Measurements from ENCODE around the gene CSTB.
"Not testable (repeated sequence)": the region's sequence is repeated elsewhere in the genome, so short reads cannot be mapped to it uniquely, and the experiment has no call there.

CSTB gene

DNA sequence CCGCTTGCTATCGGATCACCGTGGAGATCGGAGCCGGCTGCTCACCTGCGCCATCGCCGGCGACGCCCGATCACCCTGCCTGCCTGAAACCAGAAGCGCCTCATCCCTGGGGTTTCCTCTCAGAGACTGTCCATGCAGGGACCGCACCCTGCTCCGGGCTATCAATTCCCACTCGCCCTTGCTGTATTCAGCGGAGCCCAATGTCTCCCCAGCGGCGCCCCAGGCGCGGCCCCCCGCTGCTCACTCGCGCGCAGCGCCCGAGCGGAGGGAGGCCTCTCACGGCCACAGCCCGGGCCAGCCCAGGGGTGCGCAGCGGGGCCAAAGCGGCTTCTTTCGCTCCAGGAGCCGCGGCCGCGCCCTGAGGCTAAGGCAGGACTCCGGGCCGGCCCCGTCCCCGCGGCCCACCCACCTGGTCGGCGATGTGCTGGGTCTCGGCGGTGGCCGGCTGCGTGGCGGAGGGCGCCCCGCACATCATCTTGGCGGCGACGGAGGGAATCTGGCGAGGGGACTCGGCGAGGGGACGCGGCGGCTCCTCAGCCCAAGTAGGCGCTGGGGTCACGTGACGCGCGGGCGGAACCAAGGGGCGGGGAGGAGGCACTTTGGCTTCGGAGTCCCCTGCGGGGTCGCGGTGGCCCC is at the start of gene CSTB:
Gene CSTB (minus strand): TSS at position 514 of the 636 bp plus-strand sequence. CDS start 39 bp downstream, at position 475.
- H3K4me1 ChIP-seq (ENCODE audit: low read length) = peaks cover 37% of the 10 kb centered on the region
- H3K4me3 ChIP-seq (ENCODE audit: low read length) = peak within 1 kb of the TSS; percentile 90
- H3K79me2 ChIP-seq (ENCODE audit: low read length) = peaks cover 33% of the 10 kb centered on the region
- H3K27me3 ChIP-seq (replicated peaks; ENCODE audit: insufficient read depth, low read length) = no peaks in the 10 kb centered on the region
- H3K9me3 ChIP-seq (replicated peaks; ENCODE audit: insufficient read depth, low read length) = no peaks in the 10 kb centered on the region
- peak within 1 kb of the TSS; percentile 58; the same call in 1 of the 2 replicates for H3K27ac ChIP-seq (ENCODE audit: low read length)
- H2AFZ ChIP-seq (ENCODE audit: low read length) = peak within 1 kb of the TSS; percentile 70
- H3K9me2 ChIP-seq (replicated peaks; ENCODE audit: insufficient read depth, low read length) = no peaks in the 10 kb centered on the region
- peak within 1 kb of the TSS; percentile 74 for H3K9ac ChIP-seq (ENCODE audit: low read length)
- H3K36me3 ChIP-seq (replicated peaks; ENCODE audit: insufficient read depth, low read length) = peaks cover 18% of the 10 kb centered on the region
- TF ChIP-seq EZH2phosphoT487 (IDR thresholded peaks at IDR 0.05; ENCODE audit: low read length) (no peak), EZH2 (optimal IDR thresholded peaks at IDR 0.05; ENCODE audit: low read depth, low read length) (no peak)
- TF ChIP-seq, protein P1, sequence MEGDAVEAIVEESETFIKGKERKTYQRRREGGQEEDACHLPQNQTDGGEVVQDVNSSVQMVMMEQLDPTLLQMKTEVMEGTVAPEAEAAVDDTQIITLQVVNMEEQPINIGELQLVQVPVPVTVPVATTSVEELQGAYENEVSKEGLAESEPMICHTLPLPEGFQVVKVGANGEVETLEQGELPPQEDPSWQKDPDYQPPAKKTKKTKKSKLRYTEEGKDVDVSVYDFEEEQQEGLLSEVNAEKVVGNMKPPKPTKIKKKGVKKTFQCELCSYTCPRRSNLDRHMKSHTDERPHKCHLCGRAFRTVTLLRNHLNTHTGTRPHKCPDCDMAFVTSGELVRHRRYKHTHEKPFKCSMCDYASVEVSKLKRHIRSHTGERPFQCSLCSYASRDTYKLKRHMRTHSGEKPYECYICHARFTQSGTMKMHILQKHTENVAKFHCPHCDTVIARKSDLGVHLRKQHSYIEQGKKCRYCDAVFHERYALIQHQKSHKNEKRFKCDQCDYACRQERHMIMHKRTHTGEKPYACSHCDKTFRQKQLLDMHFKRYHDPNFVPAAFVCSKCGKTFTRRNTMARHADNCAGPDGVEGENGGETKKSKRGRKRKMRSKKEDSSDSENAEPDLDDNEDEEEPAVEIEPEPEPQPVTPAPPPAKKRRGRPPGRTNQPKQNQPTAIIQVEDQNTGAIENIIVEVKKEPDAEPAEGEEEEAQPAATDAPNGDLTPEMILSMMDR (IDR thresholded peaks at IDR 0.05; ENCODE audit: low read length) = peak; percentile 19; the same call in 1 of the 2 replicates
- peaks cover 69% of the 10 kb centered on the region for H3F3A ChIP-seq (ENCODE audit: insufficient read depth, low read length)
- H3K4me2 ChIP-seq (ENCODE audit: low read depth, low read length) = peak within 1 kb of the TSS; percentile 83
- peak; percentile 94 for DNase-seq
- H4K20me1 ChIP-seq (ENCODE audit: insufficient read depth, low read length) = peaks cover 6% of the 10 kb centered on the region; the same call in 1 of the 2 replicates

DNA sequence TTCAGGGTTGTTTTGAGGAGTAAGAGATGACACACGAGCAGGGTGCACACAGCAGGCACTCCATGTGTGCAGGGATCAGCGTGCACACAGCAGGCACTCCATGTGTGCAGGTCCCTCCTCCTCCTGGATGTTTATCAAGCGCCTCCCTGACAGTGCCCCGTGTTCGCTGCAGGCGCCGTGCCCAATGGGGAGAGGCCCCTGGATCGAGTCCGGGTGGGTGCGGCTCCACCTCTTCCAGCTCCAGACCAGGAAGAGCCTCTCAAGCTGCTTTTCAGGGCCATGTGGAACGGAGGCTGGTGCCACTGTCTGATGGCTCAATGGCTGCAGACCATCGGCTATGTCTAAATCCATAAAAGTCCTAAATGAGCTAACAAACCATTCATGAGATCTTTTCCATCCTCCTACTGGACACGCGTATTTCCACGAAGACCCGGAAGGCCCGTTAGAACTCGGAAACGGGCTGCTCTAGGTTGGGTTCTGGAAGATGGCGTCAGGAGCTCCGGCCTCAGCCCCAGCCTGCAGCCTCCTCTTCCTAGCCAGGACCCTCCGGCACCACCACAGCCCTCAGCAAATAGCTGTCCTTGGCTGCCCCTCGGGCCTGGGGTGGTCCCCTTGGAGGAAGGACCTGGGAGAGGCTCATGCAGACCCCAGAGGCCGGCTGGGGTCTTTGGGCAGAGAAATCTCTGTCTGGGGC is 49.3 kb upstream of the CSTB start:
- DNase-seq = no peak
- Histone ChIP-seq H3K9me3 (replicated peaks; ENCODE audit: insufficient read depth, low read length) (no peaks in the 10 kb centered on the region), H2AFZ (ENCODE audit: low read length) (no peak overlapping the region), H3K27ac (ENCODE audit: low read length) (no peak overlapping the region), H3F3A (ENCODE audit: insufficient read depth, low read length) (no peaks in the 10 kb centered on the region), H3K9me2 (replicated peaks; ENCODE audit: insufficient read depth, low read length) (no peaks in the 10 kb centered on the region), H3K79me2 (ENCODE audit: low read length) (no peaks in the 10 kb centered on the region), H3K4me2 (ENCODE audit: low read depth, low read length) (no peak overlapping the region), H3K4me1 (ENCODE audit: low read length) (no peaks in the 10 kb centered on the region), H3K9ac (ENCODE audit: low read length) (no peak overlapping the region), H4K20me1 (ENCODE audit: insufficient read depth, low read length) (no peaks in the 10 kb centered on the region), H3K27me3 (replicated peaks; ENCODE audit: insufficient read depth, low read length) (peaks cover 38% of the 10 kb centered on the region), H3K36me3 (replicated peaks; ENCODE audit: insufficient read depth, low read length) (no peaks in the 10 kb centered on the region), H3K4me3 (ENCODE audit: low read length) (no peak overlapping the region)
- TF ChIP-seq EZH2phosphoT487 (IDR thresholded peaks at IDR 0.05; ENCODE audit: low read length) (no peak), EZH2 (optimal IDR thresholded peaks at IDR 0.05; ENCODE audit: low read depth, low read length) (no peak)
- TF ChIP-seq, protein P1 (IDR thresholded peaks at IDR 0.05; ENCODE audit: low read length) = no peak

DNA sequence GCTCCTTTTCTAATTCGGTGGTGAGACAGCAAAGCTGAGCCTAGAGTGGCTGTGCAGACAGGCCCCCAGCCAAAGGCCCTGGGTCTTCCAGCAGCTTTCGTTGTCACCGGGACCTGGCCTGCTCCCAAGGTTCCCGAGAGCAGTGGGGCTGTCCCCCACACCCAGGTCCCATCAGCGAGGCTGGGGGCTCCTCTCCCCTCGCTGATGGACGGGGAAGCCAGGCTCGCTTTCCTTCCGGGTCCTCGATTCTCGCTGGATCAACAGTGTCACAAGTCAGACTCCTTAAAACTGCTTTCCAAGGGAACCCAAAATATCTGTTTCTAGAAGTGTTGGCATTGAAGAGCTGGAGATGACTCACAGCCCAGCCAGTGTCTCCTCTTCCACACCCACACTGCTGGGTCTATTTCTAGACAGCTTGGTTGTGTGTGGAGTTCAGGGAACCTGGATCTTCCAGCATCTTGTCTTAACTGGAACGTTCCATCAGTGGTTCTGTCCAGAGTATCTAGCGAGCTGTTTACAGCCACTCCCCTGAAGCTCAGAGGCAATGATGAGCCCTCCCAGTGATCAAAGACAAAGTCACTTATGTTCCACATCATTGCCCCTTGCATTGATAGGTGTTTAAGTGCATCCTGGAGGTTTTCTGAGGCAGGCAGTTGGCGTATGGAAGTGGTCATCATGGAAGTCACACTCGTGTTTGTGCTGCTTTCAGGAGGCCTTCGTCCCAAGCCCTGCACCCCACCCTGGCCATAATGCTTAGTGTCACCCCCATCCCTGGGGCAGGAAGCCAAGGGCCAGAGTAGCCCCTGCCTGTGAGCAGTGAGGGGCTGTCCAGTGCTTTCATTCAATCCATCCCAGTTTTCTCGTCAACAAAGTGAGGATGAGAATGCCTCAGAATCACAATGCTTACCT is 48.5 kb upstream of the CSTB start:
- no peaks in the 10 kb centered on the region for H3K9me2 ChIP-seq (replicated peaks; ENCODE audit: insufficient read depth, low read length)
- no peak overlapping the region for H3K4me2 ChIP-seq (ENCODE audit: low read depth, low read length)
- H3K79me2 ChIP-seq (ENCODE audit: low read length) = no peaks in the 10 kb centered on the region
- no peaks in the 10 kb centered on the region for H3K36me3 ChIP-seq (replicated peaks; ENCODE audit: insufficient read depth, low read length)
- H3K9me3 ChIP-seq (replicated peaks; ENCODE audit: insufficient read depth, low read length) = no peaks in the 10 kb centered on the region
- H3K9ac ChIP-seq (ENCODE audit: low read length) = no peak overlapping the region
- peaks cover 30% of the 10 kb centered on the region for H3K27me3 ChIP-seq (replicated peaks; ENCODE audit: insufficient read depth, low read length)
- H3K4me3 ChIP-seq (ENCODE audit: low read length) = no peak overlapping the region
- no peaks in the 10 kb centered on the region for H3F3A ChIP-seq (ENCODE audit: insufficient read depth, low read length)
- H3K4me1 ChIP-seq (ENCODE audit: low read length) = no peaks in the 10 kb centered on the region
- no peaks in the 10 kb centered on the region for H4K20me1 ChIP-seq (ENCODE audit: insufficient read depth, low read length)
- no peak overlapping the region for H3K27ac ChIP-seq (ENCODE audit: low read length)
- H2AFZ ChIP-seq (ENCODE audit: low read length) = no peak overlapping the region
- DNase-seq = no peak
- no peak for TF ChIP-seq EZH2phosphoT487 (IDR thresholded peaks at IDR 0.05; ENCODE audit: low read length)
- TF ChIP-seq, protein P1 (IDR thresholded peaks at IDR 0.05; ENCODE audit: low read length) = no peak
- no peak for TF ChIP-seq EZH2 (optimal IDR thresholded peaks at IDR 0.05; ENCODE audit: low read depth, low read length)

DNA sequence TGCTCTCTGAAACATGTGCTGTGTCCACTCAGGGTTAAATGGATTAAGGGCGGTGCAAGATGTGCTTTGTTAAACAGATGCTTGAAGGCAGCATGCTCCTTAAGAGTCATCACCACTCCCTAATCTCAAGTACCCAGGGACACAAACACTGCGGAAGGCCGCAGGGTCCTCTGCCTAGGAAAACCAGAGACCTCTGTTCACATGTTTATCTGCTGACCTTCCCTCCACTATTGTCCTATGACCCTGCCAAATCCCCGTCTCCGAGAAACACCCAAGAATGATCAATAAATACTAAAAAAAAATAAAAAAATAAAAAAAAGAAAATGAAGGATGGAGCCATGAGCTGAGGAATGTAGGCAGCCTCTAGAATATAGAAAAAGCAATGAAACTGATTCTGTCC is 46.6 kb upstream of the CSTB start:
- H3K9ac ChIP-seq (ENCODE audit: low read length); DNase-seq; H3F3A ChIP-seq (ENCODE audit: insufficient read depth, low read length); H3K27ac ChIP-seq (ENCODE audit: low read length); H3K9me2 ChIP-seq (replicated peaks; ENCODE audit: insufficient read depth, low read length); H3K79me2 ChIP-seq (ENCODE audit: low read length); H3K4me3 ChIP-seq (ENCODE audit: low read length); H3K4me1 ChIP-seq (ENCODE audit: low read length); H4K20me1 ChIP-seq (ENCODE audit: insufficient read depth, low read length); H3K36me3 ChIP-seq (replicated peaks; ENCODE audit: insufficient read depth, low read length); H3K9me3 ChIP-seq (replicated peaks; ENCODE audit: insufficient read depth, low read length); H2AFZ ChIP-seq (ENCODE audit: low read length); H3K4me2 ChIP-seq (ENCODE audit: low read depth, low read length): not testable (repeated sequence)
- peaks cover 25% of the 10 kb centered on the region for H3K27me3 ChIP-seq (replicated peaks; ENCODE audit: insufficient read depth, low read length)

DNA sequence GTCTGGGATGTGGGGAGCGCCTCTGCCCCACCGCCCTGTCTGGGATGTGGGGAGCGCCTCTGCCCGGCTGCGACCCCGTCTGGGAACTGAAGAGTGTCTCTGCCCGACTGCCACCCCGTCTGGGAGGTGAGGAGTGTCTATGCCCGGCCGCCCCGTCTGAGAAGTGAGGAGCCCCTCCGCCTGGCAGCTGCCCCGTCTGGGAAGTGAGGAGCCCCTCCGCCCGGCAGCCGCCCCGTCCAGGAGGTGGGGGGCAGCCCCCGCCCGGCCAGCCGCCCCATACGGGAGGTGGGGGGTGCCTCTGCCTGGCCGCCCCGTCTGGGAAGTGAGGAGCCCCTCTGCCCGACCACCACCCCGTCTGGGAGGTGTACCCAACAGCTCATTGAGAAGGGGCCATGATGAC is 46.1 kb upstream of the CSTB start:
- not testable (repeated sequence) for H3K4me3 ChIP-seq (ENCODE audit: low read length); H3K79me2 ChIP-seq (ENCODE audit: low read length); H3K4me1 ChIP-seq (ENCODE audit: low read length); H3K9me2 ChIP-seq (replicated peaks; ENCODE audit: insufficient read depth, low read length); H3K36me3 ChIP-seq (replicated peaks; ENCODE audit: insufficient read depth, low read length); H3K27ac ChIP-seq (ENCODE audit: low read length); H3F3A ChIP-seq (ENCODE audit: insufficient read depth, low read length); H3K9me3 ChIP-seq (replicated peaks; ENCODE audit: insufficient read depth, low read length); H2AFZ ChIP-seq (ENCODE audit: low read length); H3K9ac ChIP-seq (ENCODE audit: low read length); DNase-seq; H3K4me2 ChIP-seq (ENCODE audit: low read depth, low read length); H4K20me1 ChIP-seq (ENCODE audit: insufficient read depth, low read length)
- peaks cover 25% of the 10 kb centered on the region for H3K27me3 ChIP-seq (replicated peaks; ENCODE audit: insufficient read depth, low read length)

Data from MM.1S (cell line).